Neutrophil (primary cell): ENCODE measurements around the gene SEC14L6.

Experiments used
- H3K27ac ChIP-seq: fragments of 200-600 bp; sonication (generic); 2 replicates; pipeline ENCODE4 v1.5.1; 2016; ENCODE audit warnings: mild to moderate bottlenecking, moderate library complexity
- H3K27me3 ChIP-seq: fragments of 200-600 bp; sonication (generic); 2 replicates; pipeline ENCODE4 v1.6.0; 2016; ENCODE audit warnings: mild to moderate bottlenecking
- H3K36me3 ChIP-seq: fragments of 200-600 bp; sonication (generic); 2 replicates; pipeline ENCODE4 v1.5.1; 2017
- H3K4me1 ChIP-seq, 2 experiments: fragments of 200-600 bp in 1 of 2; sonication (generic) in 1 of 2; 1 replicate in 1 of 2; 2 replicates in 1 of 2; pipeline versions ENCODE4 v1.5.1 to v1.6.1; 2013 to 2016; ENCODE audit warnings: low read depth in 1 of 2, low read length in 1 of 2, mild to moderate bottlenecking in 1 of 2, moderate library complexity in 1 of 2; ENCODE audit not compliant: control insufficient read depth in 1 of 2, insufficient read depth in 1 of 2
- H3K4me3 ChIP-seq, 2 experiments: fragments of 200-600 bp in 1 of 2; sonication (generic) in 1 of 2; 1 replicate in 1 of 2; 2 replicates in 1 of 2; pipeline ENCODE4 v1.5.1; 2013 to 2016; ENCODE audit warnings: low read depth in 1 of 2, low read length in 1 of 2, mild to moderate bottlenecking in 1 of 2, moderate library complexity in 1 of 2
- H3K9me3 ChIP-seq: fragments of 200-600 bp; sonication (generic); 2 replicates; pipeline ENCODE4 v1.5.1; 2016
- CTCF ChIP-seq: fragments of 200-600 bp; sonication (generic); IDR thresholded peaks from 2 replicates; pipeline ENCODE4 v1.5.1; 2016; ENCODE audit warnings: antibody characterized with exemption

Gene SEC14L6

GRCh38 chr22:30537083-30537731 is 9.3 kb downstream of the SEC14L6 start:
- Histone ChIP-seq H3K36me3 (no peaks in the 10 kb centered on the region), H3K27me3 (peaks cover 40% of the 10 kb centered on the region), H3K27ac (no peak overlapping the region), H3K4me3 (no peak overlapping the region), H3K9me3 (no peaks in the 10 kb centered on the region), H3K4me1 (no peaks in the 10 kb centered on the region)
- no peak for TF ChIP-seq CTCF

DNA sequence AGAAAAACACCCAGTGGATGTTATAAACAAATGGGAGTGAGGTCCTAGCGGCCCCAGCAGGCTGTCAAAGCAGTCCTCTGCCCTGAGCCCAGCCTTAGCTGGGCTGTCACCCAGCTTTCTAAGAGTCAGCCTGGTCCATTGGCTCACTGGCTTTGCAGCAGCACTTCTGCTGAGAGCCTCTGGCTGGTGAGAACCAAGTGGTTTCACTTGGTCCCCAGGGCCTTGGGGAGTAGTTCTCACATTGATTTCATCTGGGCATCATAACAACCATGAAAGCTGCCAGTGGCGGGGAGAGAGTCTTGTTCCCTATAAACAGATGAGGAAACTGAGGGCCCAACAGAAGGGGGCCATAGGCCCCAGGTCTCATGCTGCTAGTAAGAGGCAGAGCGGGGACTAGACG is 11.4 kb downstream of the SEC14L6 start:
- Histone ChIP-seq H3K9me3 (no peaks in the 10 kb centered on the region), H3K27ac (no peak overlapping the region), H3K36me3 (no peaks in the 10 kb centered on the region), H3K27me3 (peaks cover 19% of the 10 kb centered on the region), H3K4me3 (no peak overlapping the region), H3K4me1 (no peaks in the 10 kb centered on the region)
- TF ChIP-seq CTCF = no peak

DNA sequence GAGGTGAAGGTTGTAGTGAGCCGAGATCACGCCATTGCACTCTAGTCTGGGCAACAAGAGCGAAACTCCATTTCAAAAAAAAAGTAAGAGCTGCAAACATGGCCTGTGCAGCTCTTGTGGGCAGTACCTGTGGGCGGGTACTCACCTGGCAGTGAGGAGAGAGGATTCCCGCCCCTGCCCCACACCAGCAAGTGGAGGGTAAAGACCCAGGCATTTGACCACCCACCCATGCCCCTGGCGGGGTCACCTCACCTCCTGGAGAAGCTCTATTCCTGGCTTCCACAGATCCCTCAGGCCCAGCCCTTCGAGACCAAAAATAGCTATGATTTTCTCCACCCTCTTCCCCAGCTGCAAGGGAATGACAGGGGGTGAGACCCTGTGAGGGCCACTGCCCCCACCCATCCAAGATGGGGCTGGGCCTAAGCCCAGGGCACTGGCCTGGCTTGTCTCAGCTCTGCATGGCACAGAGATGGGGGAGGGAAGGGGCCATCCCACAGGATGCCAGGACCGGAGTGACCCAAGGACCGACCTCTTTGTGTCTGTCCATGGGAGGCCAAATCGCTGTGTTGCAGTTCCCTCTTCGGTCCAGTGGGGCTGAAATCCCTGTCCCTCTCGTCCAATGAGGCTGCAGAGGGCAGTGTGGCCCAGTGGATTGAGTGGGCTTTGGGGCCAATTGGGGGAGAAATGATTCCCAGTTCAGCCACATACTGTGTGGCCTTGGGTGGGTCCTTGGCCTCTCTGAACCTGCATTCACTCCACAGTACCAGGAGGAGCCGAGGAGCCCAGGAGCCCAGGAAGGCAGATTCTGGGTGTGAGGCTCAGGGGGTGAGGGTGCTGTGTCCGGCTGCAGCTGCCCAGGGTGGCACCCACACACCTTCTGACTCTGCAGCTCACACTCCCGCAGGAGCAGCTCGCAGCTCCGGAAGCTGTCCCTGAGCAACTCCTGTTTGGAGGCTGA is 14.6 kb downstream of the SEC14L6 start:
- Histone ChIP-seq H3K36me3 (no peaks in the 10 kb centered on the region), H3K9me3 (no peaks in the 10 kb centered on the region), H3K27me3 (no peaks in the 10 kb centered on the region), H3K4me1 (no peaks in the 10 kb centered on the region), H3K4me3 (no peak overlapping the region), H3K27ac (no peak overlapping the region)
- TF ChIP-seq CTCF = no peak

DNA sequence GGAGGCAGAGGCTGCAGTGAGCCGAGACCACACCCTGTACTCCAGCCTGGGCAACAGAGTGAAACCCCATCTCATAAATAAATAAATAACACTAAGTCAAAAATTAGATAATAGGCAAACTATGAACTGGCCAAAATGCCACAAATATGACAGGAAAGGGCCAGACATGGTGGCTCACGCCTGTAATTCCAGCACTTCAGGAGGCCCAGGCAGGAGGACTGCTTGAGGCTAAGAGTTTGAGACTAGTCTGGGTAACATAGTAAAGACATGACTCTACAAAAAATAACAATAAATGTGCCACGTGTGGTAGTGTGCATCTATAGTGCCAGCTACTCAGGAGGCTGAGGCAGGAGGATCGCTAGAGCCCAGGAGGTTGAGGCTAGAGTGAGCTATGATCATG is 19.9 kb downstream of the SEC14L6 start:
- Histone ChIP-seq H3K27me3 (no peaks in the 10 kb centered on the region), H3K27ac (no peak overlapping the region), H3K4me3 (no peak overlapping the region), H3K4me1 (no peaks in the 10 kb centered on the region), H3K9me3 (no peaks in the 10 kb centered on the region), H3K36me3 (no peaks in the 10 kb centered on the region)
- no peak for TF ChIP-seq CTCF

GRCh38 chr22:30523646-30524489 is 22.7 kb downstream of the SEC14L6 start:
- Histone ChIP-seq H3K4me1 (no peaks in the 10 kb centered on the region), H3K9me3 (no peaks in the 10 kb centered on the region), H3K27me3 (no peaks in the 10 kb centered on the region), H3K4me3 (no peak overlapping the region), H3K36me3 (no peaks in the 10 kb centered on the region), H3K27ac (no peak overlapping the region)
- no peak for TF ChIP-seq CTCF
